ENCODE measurements around the gene LCN6.

LCN6 gene

DNA sequence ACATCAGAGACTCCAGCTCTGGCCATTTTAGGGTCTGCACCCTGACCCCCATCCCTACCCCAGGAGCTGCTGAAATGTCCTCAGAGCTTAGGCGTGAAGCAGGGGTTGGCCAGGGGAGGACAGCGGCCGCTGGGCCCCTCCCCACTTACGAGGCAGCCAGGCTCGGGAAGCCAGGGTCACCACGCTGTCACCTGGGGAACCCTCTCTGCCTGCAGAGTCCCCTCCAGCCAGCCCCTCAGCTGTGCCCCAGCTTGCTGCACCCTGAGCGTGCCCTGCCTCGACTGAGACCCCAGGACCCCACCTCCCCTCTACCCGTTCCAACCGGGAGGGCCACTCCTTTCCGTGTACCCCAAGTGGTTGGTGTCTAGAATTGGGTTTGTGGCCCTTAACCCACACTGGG lies 8.3 kb downstream of the LCN6 start:
- Mint-ChIP-seq H3K27ac (no peak overlapping the region), H3K36me3 (no peaks in the 10 kb centered on the region), H3K9me3 (no peaks in the 10 kb centered on the region), H3K4me3 (no peak overlapping the region), H3K27me3 (peaks cover 61% of the 10 kb centered on the region), H3K4me1 (peaks cover 6% of the 10 kb centered on the region)
- DNase-seq: no peak
- CTCF ChIA-PET: interaction anchor here (1.4 kb wide), 1 partner anchor 11 kb away, joined by 4 read pairs; no protein-coding TSS in a partner anchor

DNA sequence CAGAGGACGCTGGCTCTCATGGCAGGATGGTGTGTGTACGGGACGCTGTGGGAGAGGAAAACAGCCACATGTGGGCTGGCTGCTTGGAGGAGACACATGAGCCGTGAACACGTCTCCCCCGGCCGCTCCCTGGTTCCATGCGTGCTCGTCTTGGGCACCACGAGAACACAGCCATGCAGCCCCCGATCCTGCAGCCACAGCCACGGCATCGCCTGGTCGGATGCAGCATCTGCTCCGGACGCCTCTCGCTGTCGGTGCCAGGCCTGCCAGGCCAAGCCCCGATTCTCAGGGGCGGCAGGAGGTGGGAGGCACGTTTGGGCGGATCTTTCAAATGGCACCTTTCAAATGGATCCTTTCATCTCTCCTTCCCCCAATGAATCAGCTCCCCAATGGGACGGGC lies 8.8 kb downstream of the LCN6 start:
- DNase-seq: no peak
- CTCF ChIA-PET: interaction anchor here (1.4 kb wide), 1 partner anchor 10 kb away, joined by 4 read pairs; no protein-coding TSS in a partner anchor
- Mint-ChIP-seq H3K27me3 (peaks cover 61% of the 10 kb centered on the region), H3K9me3 (no peaks in the 10 kb centered on the region), H3K27ac (no peak overlapping the region), H3K4me3 (no peak overlapping the region), H3K36me3 (no peaks in the 10 kb centered on the region), H3K4me1 (peaks cover 6% of the 10 kb centered on the region)

DNA sequence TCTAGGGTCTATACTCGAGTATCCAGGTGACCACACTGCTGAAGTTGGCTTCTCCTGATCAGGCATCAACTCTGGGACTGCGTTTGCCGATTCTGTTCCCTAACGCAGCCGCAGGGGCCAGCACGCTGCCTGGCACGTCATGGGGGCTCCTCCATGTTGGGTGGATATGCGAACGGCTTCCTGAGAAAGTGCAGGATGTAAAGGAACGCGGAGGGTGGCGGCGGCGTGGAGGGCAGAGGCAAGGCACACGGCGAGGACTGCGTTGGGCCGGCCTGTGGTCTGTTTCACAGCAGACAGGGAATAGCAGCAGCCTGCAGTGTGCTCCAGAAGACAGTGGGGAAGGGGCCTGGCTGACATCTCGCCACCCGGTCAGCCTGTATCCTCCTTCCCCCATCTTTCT lies 9.4 kb downstream of the LCN6 start:
- peaks cover 58% of the 10 kb centered on the region for H3K27me3 Mint-ChIP-seq
- CTCF ChIA-PET: no interaction called here
- no peak overlapping the region for H3K4me3 Mint-ChIP-seq
- no peak for DNase-seq
- no peak overlapping the region for H3K27ac Mint-ChIP-seq
- no peaks in the 10 kb centered on the region for H3K36me3 Mint-ChIP-seq
- H3K4me1 Mint-ChIP-seq: peaks cover 6% of the 10 kb centered on the region
- H3K9me3 Mint-ChIP-seq: no peaks in the 10 kb centered on the region

DNA sequence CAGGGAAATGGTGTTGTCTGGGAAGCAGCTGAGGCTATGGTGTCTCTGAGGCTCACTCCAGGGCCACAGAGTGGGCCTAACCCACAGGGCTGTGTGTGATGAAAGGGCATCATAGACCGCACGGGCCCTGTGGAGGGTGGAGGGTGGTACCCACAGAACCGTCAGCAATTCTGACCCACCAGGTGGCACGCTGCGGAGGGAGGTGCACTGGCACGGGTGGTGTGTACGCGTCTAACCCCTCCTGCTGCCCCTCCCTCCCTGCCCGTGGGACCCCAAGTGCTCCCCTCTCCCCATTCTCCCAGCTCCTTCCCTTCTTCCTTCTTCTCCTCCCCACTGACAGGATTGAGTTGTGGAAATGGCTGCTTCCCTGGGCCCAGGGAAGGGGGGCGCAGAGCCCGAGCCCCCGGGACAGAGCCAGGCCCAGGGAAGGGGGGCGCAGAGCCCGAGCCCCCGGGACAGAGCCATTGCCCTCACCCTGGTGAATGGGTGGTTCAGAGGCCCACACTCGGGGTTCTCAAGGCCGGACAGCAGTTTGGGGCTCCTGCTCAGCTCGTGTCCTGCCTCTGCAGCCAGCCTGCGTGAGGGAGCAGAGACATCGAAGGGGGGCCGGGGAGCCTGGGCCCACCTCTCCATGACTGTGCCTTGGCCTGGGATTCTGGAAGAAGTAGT lies 12.4 kb downstream of the LCN6 start:
- Mint-ChIP-seq H3K4me1 (peaks cover 2% of the 10 kb centered on the region), H3K9me3 (no peaks in the 10 kb centered on the region), H3K27ac (no peak overlapping the region), H3K27me3 (peaks cover 40% of the 10 kb centered on the region), H3K4me3 (no peak overlapping the region), H3K36me3 (no peaks in the 10 kb centered on the region)
- no peak for DNase-seq
- CTCF ChIA-PET: no interaction called here

DNA sequence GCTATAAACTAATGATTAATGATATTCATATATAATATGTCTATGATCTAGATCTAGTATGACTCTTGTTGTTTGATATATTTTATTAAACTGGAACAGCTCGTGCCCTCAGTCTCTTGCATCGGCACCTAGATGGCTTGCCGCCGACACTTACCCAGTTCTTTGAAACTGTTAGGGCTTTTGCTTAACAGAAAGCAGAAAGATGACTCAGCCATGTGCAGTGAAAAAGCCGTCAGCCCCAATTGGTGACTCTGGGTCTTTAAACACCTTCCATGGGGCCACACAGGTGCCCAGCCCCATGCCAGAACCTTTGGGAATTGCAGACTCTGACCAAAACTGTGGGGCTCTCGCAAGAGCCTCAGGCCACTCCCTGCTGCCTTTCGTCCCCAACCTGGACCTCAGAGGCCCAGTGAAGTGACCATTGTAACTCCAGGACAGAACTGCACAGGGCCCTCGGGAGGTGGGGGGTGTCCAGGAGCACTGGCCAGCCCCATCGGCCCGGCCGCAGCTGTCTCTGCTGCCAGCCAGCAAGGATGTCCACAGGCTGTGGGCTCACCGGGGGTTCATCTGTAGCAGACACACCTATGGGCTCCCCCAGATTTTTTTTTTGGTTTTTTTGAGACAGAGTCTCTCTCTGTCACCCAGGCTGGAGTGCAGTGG lies 13.4 kb downstream of the LCN6 start:
- no peak overlapping the region for H3K4me3 Mint-ChIP-seq
- H3K27me3 Mint-ChIP-seq: peaks cover 31% of the 10 kb centered on the region
- no peak overlapping the region for H3K27ac Mint-ChIP-seq
- no peaks in the 10 kb centered on the region for H3K9me3 Mint-ChIP-seq
- DNase-seq: no peak
- CTCF ChIA-PET: no interaction called here
- H3K4me1 Mint-ChIP-seq: peaks cover 2% of the 10 kb centered on the region
- no peaks in the 10 kb centered on the region for H3K36me3 Mint-ChIP-seq

DNA sequence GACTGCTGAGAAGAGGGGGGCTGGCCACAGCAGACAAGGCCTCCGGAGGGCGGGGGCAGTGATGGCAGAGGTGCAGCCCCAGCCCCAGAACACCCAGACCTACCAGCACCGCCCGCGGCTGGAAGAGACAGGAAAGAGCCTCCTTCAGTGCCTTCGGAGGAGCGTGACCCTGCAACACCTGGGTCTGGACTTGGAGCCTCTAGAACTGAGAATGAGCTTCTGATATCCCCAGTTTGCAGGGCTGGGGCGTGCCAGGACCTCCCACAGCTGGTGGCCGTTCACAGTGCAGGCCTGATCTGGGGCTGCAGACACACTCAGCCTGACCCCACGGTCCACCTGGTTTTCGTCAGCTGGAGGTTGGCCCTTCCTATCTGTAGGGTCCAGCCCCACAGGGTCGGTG lies 14.7 kb downstream of the LCN6 start:
- no peak overlapping the region for H3K27ac Mint-ChIP-seq
- CTCF ChIA-PET: no interaction called here
- no peaks in the 10 kb centered on the region for H3K9me3 Mint-ChIP-seq
- H3K4me1 Mint-ChIP-seq: peaks cover 8% of the 10 kb centered on the region
- H3K36me3 Mint-ChIP-seq: no peaks in the 10 kb centered on the region
- H3K4me3 Mint-ChIP-seq: no peak overlapping the region
- no peak for DNase-seq
- peaks cover 17% of the 10 kb centered on the region for H3K27me3 Mint-ChIP-seq

DNA sequence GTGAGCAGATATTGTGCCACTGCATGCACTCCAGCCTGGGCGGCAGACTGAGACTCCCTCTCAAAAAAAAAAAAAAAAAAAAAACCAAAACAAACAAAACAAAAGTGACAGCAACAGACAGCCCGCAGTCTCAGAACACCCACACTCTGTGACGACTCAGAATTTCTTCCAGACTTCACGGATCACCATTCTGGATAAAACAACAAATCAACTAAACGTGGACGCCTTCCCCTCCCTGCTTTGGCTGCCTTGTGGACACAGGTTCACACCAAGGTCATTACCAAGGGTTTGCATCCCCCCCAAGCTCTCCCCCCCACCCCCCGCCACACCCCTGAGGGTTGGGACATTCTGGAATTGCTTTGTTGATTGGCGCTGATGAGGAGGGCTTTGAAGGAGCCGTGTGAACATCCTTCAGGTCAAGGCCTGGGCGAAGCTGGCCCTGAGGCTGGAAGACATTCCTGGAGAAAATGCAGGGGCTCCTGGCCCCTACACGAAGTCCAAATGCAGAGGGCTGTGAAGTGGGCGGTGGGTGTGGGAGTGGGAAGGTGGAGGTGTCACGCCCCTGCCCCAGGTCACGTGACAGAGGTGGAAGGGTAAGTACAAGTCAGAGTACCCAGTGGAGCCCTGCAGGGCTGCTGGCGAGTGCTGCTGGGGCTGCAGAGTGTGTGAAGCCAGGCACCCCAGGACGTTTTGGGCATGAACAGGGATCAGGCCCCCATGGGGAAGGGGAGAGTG lies 15.7 kb downstream of the LCN6 start:
- no peak overlapping the region for H3K27ac Mint-ChIP-seq
- no peaks in the 10 kb centered on the region for H3K9me3 Mint-ChIP-seq
- H3K4me1 Mint-ChIP-seq: peaks cover 8% of the 10 kb centered on the region
- DNase-seq: no peak
- no peak overlapping the region for H3K4me3 Mint-ChIP-seq
- H3K36me3 Mint-ChIP-seq: no peaks in the 10 kb centered on the region
- CTCF ChIA-PET: no interaction called here
- peaks cover 17% of the 10 kb centered on the region for H3K27me3 Mint-ChIP-seq

DNA sequence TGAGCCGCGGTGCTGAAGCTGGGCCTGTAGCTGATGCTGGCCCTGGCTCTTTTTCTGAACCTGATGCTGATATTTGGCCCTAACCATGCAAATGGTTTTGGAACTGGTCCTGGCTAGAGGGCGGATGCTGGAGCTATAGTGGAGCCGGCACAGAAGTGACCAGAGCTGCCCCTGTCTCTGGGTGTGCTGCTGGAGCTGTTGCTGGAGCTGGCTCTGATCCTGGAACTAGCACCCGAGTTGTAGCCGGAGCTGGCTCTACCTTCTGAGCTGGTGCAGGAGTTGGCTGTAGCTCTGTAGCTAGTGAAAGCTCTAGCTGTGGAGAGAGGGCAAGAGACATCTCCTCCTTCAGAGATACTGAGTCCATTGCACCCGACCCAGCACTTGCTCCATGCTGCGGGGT lies 18.4 kb downstream of the LCN6 start:
- Mint-ChIP-seq H3K27ac (peak overlapping the region; percentile 64), H3K36me3 (peaks cover 19% of the 10 kb centered on the region), H3K4me3 (peak overlapping the region; percentile 63), H3K4me1 (peaks cover 25% of the 10 kb centered on the region), H3K9me3 (no peaks in the 10 kb centered on the region), H3K27me3 (peaks cover 17% of the 10 kb centered on the region)
- CTCF ChIA-PET: interaction anchor here (1.1 to 1.4 kb wide), 6 partner anchors 10 to 58 kb away, joined by 4 to 5 read pairs (median 4); partner anchors contain the start of genes LCN10 and LCN6
- DNase-seq: no peak

DNA sequence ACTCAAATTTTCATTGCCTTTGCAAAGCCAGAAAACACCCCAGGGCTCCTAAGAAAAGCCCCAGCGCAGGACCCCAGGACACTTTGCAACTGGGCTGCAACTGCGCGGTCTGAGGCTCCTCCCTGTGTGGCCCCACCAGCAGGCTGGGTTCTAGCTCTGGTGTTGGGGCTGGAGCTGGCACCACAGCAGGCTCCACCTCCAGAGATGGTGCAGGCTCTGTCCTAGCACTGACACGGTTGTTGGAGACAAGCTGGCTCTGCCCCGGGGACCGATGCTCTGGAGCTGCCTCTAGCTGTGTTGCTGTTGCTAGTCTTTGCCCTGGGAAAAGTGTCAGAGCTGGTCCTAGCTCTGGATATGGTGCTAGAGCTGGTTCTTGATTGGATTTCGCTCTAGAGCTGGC lies 19.2 kb downstream of the LCN6 start:
- CTCF ChIA-PET: interaction anchor here (0.6 to 3.2 kb wide), 13 partner anchors 10 to 450 kb away, joined by 3 to 13 read pairs (median 4); partner anchors contain the start of genes LCN10, LCN6 and LCN8
- Mint-ChIP-seq H3K4me1 (peaks cover 29% of the 10 kb centered on the region), H3K9me3 (no peaks in the 10 kb centered on the region), H3K27ac (no peak overlapping the region), H3K36me3 (peaks cover 26% of the 10 kb centered on the region), H3K27me3 (peaks cover 17% of the 10 kb centered on the region), H3K4me3 (peak overlapping the region; percentile 63)
- no peak for DNase-seq

DNA sequence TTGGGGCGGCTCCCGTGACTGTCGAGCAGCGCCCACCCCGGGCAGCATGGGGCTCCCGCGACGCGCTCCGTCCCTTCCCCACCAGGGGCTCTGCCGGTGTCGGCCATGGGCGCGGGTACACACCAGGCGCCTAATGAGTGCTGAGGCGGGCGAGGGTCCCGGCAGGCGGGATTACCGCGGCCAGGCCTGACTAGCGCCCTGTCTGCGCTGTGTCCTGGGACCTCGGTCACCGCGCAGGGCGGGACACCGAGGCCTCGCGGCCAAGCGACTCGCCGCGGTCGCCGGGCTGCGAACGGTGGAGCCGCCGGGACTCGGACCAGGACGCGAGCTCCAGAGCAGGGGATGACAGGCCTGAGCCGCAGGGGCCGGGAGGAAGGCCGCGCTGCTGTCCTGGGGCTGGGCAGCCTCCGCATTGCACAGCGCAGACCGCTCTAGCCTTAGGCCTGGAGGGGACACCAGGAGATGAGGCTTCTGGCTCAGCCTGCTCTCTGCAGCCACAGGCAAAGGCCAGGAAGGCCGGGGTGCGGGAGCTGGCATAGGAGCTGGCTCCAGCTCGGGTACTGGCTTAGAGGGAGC lies 19.7 kb downstream of the LCN6 start:
- peaks cover 15% of the 10 kb centered on the region for H3K27me3 Mint-ChIP-seq
- no peak overlapping the region for H3K27ac Mint-ChIP-seq
- CTCF ChIA-PET: interaction anchor here (1.0 to 3.2 kb wide), 10 partner anchors 10 to 57 kb away, joined by 3 to 13 read pairs (median 4); partner anchors contain the start of genes LCN6 and LCN8
- H3K36me3 Mint-ChIP-seq: peaks cover 30% of the 10 kb centered on the region
- H3K9me3 Mint-ChIP-seq: no peaks in the 10 kb centered on the region
- H3K4me3 Mint-ChIP-seq: peak overlapping the region; percentile 63
- peaks cover 33% of the 10 kb centered on the region for H3K4me1 Mint-ChIP-seq
- no peak for DNase-seq

DNA sequence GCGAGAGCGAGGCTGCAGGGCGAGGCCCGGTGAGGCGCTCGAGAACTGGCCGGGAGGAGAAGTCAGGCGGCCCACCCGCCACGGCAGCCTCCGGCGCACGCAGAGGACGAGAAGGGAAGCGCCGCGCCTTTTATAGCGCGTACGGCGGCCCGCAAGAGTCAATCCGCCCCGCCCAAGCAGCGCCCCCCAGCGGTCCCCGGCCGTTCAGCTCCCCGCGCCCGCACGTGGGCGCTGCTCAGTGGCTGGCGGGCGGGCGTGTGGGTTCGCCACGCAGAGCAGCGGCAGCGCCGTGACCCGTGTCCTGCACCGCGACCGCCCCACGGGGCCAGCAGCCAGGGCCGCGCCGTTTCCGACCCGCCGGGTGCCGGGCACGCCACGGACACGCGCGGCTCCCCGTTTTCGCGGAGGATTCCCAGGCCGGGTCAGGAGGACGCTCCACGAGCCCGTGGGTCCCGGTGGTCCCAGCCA lies 20.2 kb downstream of the LCN6 start:
- Mint-ChIP-seq H3K4me3 (peak overlapping the region; percentile 92), H3K4me1 (peaks cover 34% of the 10 kb centered on the region), H3K9me3 (no peaks in the 10 kb centered on the region)

DNA sequence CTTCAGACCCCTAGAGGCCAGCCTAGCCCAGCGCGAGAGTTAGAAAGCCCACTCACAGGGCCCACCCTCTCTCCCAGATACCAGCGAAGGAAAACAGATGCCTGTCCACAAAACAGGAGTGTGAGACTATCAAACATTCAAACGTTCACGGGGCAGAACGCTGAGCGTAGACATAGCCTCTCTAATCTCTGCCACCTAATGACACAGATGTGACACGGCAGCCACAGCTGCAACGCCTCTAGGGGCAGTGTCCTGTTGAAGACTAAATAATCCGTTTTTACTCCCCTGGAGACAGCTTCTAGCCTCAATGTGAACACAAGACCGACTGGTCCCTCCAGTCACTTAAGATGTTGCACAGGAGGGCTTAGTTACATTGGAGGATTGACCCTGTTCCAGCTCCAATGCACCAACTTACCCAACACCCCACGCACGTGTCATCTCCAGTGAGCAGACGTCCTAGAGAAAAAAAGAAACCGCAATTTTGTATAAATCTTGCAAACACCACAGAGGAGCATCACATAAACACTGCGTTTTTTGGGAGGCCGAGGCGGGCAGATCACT lies 21.6 kb downstream of the LCN6 start:
- Mint-ChIP-seq H3K4me1 (peaks cover 32% of the 10 kb centered on the region), H3K27ac (peak overlapping the region; percentile 92), H3K36me3 (peaks cover 32% of the 10 kb centered on the region), H3K9me3 (no peaks in the 10 kb centered on the region), H3K4me3 (peak overlapping the region; percentile 92), H3K27me3 (peaks cover 5% of the 10 kb centered on the region)
- CTCF ChIA-PET: interaction anchor here (0.6 to 3.2 kb wide), 10 partner anchors 8 to 514 kb away, joined by 3 to 13 read pairs (median 5); no protein-coding TSS in a partner anchor
- peak; percentile 75 for DNase-seq

More for the DNA sequence above, 20.2 kb downstream of the LCN6 start:
- peaks cover 10% of the 10 kb centered on the region for H3K27me3 Mint-ChIP-seq
- CTCF ChIA-PET: interaction anchor here (1.0 to 3.2 kb wide), 3 partner anchors 9 to 38 kb away, joined by 3 to 13 read pairs (median 4); no protein-coding TSS in a partner anchor
- no peak overlapping the region for H3K27ac Mint-ChIP-seq
- DNase-seq: peak; percentile 92
- peaks cover 32% of the 10 kb centered on the region for H3K36me3 Mint-ChIP-seq

DNA sequence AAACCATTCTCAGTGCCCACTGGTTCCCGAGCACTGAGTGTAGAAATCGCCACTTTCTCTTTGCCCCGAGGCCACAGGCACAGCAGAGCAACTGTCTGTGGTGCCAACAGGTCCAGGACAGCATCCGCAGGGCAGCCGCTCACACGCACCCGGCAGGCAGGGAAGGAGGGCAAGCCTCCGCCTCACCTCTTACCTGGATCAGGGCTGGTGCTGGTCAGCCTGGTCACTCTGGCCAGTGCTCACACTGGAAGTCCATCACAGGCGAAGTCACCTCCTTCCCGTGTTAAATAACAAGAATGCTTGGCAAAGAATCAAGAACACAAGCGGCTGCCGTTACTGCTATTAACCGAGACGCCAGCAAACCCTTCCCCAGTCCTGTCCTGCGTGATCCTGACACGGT lies 22.2 kb downstream of the LCN6 start:
- no peaks in the 10 kb centered on the region for H3K9me3 Mint-ChIP-seq
- CTCF ChIA-PET: interaction anchor here (1.3 to 1.9 kb wide), 5 partner anchors 10 to 54 kb away, joined by 4 to 7 read pairs (median 5); no protein-coding TSS in a partner anchor
- H3K4me3 Mint-ChIP-seq: peak overlapping the region; percentile 92
- peaks cover 5% of the 10 kb centered on the region for H3K27me3 Mint-ChIP-seq
- DNase-seq: no peak
- H3K4me1 Mint-ChIP-seq: peaks cover 32% of the 10 kb centered on the region
- peaks cover 33% of the 10 kb centered on the region for H3K36me3 Mint-ChIP-seq
- peak overlapping the region; percentile 92 for H3K27ac Mint-ChIP-seq

Data from activated naive CD4-positive, alpha-beta T cell treated with anti-CD3 and anti-CD28 coated beads, Interleukin-2, amount 10 ng/mL, durations not matched to agents 7 days and 5 days (primary cell).